Measurements from ENCODE around the gene AKAP6. TPM values are rescaled to one million over a fixed set of nuclear protein-coding genes. Genes with fewer than 3 reads are reported as not detected.

Gene AKAP6
- total RNA-seq, 1 donor from 2014 or later: 600 TPM

GRCh38 chr14:32763673-32764072, 434.6 kb downstream of the AKAP6 start:
- H3K27me3 Mint-ChIP-seq (ENCODE audit: unreplicated experiment): peaks cover 9% of the 10 kb centered on the region
- no peaks in the 10 kb centered on the region for H3K36me3 Mint-ChIP-seq (ENCODE audit: unreplicated experiment)
- DNase-seq: no peak
- no peaks in the 10 kb centered on the region for H3K4me1 Mint-ChIP-seq (ENCODE audit: low read depth, unreplicated experiment)
- no peak overlapping the region for H3K4me3 Mint-ChIP-seq (ENCODE audit: unreplicated experiment)
- TF ChIP-seq, protein P1, sequence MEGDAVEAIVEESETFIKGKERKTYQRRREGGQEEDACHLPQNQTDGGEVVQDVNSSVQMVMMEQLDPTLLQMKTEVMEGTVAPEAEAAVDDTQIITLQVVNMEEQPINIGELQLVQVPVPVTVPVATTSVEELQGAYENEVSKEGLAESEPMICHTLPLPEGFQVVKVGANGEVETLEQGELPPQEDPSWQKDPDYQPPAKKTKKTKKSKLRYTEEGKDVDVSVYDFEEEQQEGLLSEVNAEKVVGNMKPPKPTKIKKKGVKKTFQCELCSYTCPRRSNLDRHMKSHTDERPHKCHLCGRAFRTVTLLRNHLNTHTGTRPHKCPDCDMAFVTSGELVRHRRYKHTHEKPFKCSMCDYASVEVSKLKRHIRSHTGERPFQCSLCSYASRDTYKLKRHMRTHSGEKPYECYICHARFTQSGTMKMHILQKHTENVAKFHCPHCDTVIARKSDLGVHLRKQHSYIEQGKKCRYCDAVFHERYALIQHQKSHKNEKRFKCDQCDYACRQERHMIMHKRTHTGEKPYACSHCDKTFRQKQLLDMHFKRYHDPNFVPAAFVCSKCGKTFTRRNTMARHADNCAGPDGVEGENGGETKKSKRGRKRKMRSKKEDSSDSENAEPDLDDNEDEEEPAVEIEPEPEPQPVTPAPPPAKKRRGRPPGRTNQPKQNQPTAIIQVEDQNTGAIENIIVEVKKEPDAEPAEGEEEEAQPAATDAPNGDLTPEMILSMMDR (IDR thresholded peaks at IDR 0.05; ENCODE audit: partially characterized antibody, unreplicated experiment): no peak
- H3K27ac Mint-ChIP-seq (ENCODE audit: unreplicated experiment): no peak overlapping the region
- peaks cover 13% of the 10 kb centered on the region for H3K9me3 Mint-ChIP-seq (ENCODE audit: unreplicated experiment)

DNA sequence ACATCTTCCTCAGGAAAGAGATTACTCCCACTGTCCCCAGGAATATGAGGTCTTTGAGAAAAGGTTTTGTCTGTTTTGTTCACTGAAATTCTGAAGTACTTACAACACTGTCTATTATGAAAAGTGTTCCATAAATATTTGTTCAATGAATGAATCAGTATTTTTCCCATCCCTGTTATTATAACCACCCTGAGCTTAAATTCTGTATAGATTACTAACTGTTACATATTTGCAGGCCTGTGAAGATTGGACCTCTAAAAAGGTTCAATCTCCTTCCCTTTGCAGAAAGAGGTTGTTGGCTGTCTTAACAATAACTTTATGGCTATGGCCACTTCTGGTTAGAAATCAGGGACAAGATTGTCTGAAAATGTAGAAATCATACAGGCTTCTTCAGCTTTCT, 435.0 kb downstream of the AKAP6 start:
- no peaks in the 10 kb centered on the region for H3K36me3 Mint-ChIP-seq (ENCODE audit: unreplicated experiment)
- no peak overlapping the region for H3K4me3 Mint-ChIP-seq (ENCODE audit: unreplicated experiment)
- TF ChIP-seq, protein P1 (IDR thresholded peaks at IDR 0.05; ENCODE audit: partially characterized antibody, unreplicated experiment): no peak
- no peak overlapping the region for H3K27ac Mint-ChIP-seq (ENCODE audit: unreplicated experiment)
- peaks cover 9% of the 10 kb centered on the region for H3K27me3 Mint-ChIP-seq (ENCODE audit: unreplicated experiment)
- no peaks in the 10 kb centered on the region for H3K4me1 Mint-ChIP-seq (ENCODE audit: low read depth, unreplicated experiment)
- H3K9me3 Mint-ChIP-seq (ENCODE audit: unreplicated experiment): peaks cover 15% of the 10 kb centered on the region
- DNase-seq: no peak

DNA sequence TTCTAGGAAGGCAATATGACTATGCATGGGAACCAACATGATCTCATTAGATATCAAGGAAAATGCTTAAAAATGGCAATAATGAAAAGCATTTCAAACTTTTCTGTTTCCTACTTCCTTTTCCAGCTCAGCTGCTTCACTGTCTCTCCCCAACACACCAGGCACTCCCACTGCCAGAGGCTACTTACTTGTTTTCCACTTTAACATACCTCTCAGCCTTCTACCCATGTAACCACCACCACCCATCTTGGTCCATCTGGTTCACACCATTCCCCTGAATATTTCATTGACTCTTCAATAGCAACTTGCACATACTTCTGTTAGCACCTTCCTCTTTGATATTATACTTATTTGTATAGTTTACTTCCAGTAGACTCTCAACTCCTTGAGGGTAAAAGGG, 441.3 kb downstream of the AKAP6 start:
- H3K4me3 Mint-ChIP-seq (ENCODE audit: unreplicated experiment): no peak overlapping the region
- peaks cover 6% of the 10 kb centered on the region for H3K9me3 Mint-ChIP-seq (ENCODE audit: unreplicated experiment)
- H3K36me3 Mint-ChIP-seq (ENCODE audit: unreplicated experiment): no peaks in the 10 kb centered on the region
- TF ChIP-seq, protein P1 (IDR thresholded peaks at IDR 0.05; ENCODE audit: partially characterized antibody, unreplicated experiment): no peak
- H3K4me1 Mint-ChIP-seq (ENCODE audit: low read depth, unreplicated experiment): no peaks in the 10 kb centered on the region
- DNase-seq: no peak
- no peak overlapping the region for H3K27ac Mint-ChIP-seq (ENCODE audit: unreplicated experiment)
- peaks cover 5% of the 10 kb centered on the region for H3K27me3 Mint-ChIP-seq (ENCODE audit: unreplicated experiment)

DNA sequence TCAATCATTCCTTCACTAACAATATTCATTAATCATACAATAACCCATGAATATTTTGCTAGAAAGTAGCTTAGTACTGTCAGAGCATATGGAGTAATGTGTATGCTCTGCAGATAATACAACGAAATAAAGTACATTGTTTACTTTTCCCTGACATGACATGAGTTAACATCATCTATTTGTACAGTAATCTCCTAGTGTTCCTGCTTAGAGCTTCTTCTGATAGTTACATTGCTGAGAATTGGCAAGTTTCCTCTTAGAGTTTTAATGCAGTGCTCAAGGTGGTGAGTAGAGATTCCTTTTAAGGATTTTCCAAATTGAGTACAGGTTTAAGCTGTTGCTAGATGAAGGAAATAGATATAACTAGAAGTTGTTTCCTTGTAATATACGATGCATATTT, 445.1 kb downstream of the AKAP6 start:
- DNase-seq: no peak
- Mint-ChIP-seq H3K4me3 (ENCODE audit: unreplicated experiment) (no peak overlapping the region), H3K27me3 (ENCODE audit: unreplicated experiment) (peaks cover 4% of the 10 kb centered on the region), H3K4me1 (ENCODE audit: low read depth, unreplicated experiment) (no peaks in the 10 kb centered on the region), H3K27ac (ENCODE audit: unreplicated experiment) (no peak overlapping the region), H3K9me3 (ENCODE audit: unreplicated experiment) (no peaks in the 10 kb centered on the region), H3K36me3 (ENCODE audit: unreplicated experiment) (no peaks in the 10 kb centered on the region)
- TF ChIP-seq, protein P1 (IDR thresholded peaks at IDR 0.05; ENCODE audit: partially characterized antibody, unreplicated experiment): no peak

GRCh38 chr14:32779840-32780239, 450.7 kb downstream of the AKAP6 start:
- no peak overlapping the region for H3K27ac Mint-ChIP-seq (ENCODE audit: unreplicated experiment)
- DNase-seq: no peak
- TF ChIP-seq, protein P1 (IDR thresholded peaks at IDR 0.05; ENCODE audit: partially characterized antibody, unreplicated experiment): no peak
- peaks cover 4% of the 10 kb centered on the region for H3K27me3 Mint-ChIP-seq (ENCODE audit: unreplicated experiment)
- H3K9me3 Mint-ChIP-seq (ENCODE audit: unreplicated experiment): peaks cover 2% of the 10 kb centered on the region
- H3K4me3 Mint-ChIP-seq (ENCODE audit: unreplicated experiment): no peak overlapping the region
- H3K4me1 Mint-ChIP-seq (ENCODE audit: low read depth, unreplicated experiment): no peaks in the 10 kb centered on the region
- no peaks in the 10 kb centered on the region for H3K36me3 Mint-ChIP-seq (ENCODE audit: unreplicated experiment)

All from glutamatergic neuron (in vitro differentiated cells).